ENCODE results near the gene GAS7.

GRCh38 chr17:10178506-10178991 lies 19.9 kb downstream of the GAS7 start:
- no peak for TF ChIP-seq KAT2A (conservative IDR thresholded peaks at IDR 0.05; ENCODE audit: control insufficient read depth, low read depth, low read length)
- no peak for TF ChIP-seq ZNF274 (IDR thresholded peaks at IDR 0.05; ENCODE audit: insufficient read depth, insufficient read length)
- no peak for TF ChIP-seq ZNF217 (IDR thresholded peaks at IDR 0.05)
- TF ChIP-seq, protein P1, sequence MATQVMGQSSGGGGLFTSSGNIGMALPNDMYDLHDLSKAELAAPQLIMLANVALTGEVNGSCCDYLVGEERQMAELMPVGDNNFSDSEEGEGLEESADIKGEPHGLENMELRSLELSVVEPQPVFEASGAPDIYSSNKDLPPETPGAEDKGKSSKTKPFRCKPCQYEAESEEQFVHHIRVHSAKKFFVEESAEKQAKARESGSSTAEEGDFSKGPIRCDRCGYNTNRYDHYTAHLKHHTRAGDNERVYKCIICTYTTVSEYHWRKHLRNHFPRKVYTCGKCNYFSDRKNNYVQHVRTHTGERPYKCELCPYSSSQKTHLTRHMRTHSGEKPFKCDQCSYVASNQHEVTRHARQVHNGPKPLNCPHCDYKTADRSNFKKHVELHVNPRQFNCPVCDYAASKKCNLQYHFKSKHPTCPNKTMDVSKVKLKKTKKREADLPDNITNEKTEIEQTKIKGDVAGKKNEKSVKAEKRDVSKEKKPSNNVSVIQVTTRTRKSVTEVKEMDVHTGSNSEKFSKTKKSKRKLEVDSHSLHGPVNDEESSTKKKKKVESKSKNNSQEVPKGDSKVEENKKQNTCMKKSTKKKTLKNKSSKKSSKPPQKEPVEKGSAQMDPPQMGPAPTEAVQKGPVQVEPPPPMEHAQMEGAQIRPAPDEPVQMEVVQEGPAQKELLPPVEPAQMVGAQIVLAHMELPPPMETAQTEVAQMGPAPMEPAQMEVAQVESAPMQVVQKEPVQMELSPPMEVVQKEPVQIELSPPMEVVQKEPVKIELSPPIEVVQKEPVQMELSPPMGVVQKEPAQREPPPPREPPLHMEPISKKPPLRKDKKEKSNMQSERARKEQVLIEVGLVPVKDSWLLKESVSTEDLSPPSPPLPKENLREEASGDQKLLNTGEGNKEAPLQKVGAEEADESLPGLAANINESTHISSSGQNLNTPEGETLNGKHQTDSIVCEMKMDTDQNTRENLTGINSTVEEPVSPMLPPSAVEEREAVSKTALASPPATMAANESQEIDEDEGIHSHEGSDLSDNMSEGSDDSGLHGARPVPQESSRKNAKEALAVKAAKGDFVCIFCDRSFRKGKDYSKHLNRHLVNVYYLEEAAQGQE (IDR thresholded peaks at IDR 0.05; ENCODE audit: low read depth, low read length) = no peak
